Activated T-cell treated with anti-CD3 and anti-CD28 coated beads for 1 hour (primary cell): ENCODE data around the gene NODAL.

Experiments
- DNase-seq: peaks from one replicate; pipeline ENCODE4 v3.0.0-alpha.2; 2020; ENCODE audit warnings: low read depth

The NODAL gene

DNA sequence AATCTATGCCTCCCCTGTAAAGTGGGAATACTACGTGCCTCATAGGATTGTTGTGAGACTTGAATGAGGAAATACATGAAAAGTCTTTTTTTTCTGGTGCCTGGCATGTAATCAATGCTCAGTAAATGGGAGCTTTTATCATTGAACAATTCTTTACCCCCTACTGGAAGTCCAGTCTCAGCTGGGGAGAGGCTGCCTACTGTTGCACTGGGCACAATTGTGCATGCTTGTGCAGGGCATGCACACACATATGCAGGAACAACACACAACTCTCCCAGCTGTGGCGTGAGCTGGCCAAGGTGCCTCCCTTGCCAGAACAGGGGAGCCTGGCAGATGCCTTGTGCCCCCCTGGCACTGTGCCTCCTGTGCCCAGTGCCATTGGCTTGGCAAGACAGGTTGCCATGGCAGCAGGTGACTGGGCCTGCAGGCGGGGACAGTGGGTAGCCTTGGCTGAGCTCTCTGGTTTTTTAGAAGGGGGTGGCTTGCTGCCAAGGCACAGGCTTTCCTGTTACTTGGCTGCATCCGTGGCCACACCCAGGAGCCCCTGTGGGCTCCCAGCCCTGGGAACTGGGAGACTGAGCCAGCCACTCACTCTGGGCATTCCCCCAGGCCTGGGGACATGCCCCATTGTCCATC, 21.0 kb upstream of the NODAL start:
- DNase-seq, result no peak

DNA sequence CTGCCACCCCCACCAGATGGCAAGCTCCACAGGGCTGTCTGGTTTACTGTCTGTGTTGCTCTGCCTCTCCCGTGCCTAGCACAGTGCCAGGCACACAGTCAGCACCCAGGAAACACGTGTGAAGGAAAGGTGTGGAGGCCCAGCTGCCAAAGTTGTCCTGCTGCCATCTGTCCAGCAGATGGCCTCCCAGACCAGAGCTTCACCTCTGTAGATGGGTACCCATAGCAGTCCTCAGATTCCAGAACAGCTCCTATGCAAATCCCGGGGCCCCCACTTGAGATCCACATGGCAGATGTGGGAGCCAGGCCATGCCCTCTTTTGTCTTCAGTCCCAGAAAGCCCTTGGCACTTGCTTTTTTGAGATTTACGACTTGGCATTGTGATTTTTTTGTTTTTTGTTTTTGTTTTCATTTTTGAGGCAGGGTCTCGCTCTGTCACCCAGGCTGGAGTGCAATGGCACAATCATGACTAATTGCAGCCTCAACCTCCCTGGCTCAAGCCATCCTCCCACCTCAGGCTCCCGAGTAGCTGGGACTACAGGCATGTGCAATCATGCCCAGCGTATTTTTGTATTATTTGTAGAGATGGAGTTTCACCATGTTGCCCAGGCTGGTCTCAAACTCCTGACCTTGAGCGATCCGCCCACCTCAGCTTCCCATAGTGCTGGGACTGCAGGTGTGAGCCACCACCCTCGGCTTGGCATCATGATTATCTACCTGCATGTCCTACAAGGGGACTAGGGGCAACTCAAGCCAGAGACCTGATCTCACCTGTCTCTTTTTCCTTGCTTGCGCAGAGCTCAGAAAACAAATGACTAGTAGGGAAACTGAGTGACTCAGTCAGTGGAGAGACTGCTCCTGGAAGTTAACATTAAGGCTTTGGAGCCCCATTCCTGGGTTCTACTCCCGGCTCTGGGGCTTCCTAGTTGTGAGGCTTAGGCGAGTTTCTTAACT, 20.2 kb upstream of the NODAL start:
- no peak for DNase-seq

DNA sequence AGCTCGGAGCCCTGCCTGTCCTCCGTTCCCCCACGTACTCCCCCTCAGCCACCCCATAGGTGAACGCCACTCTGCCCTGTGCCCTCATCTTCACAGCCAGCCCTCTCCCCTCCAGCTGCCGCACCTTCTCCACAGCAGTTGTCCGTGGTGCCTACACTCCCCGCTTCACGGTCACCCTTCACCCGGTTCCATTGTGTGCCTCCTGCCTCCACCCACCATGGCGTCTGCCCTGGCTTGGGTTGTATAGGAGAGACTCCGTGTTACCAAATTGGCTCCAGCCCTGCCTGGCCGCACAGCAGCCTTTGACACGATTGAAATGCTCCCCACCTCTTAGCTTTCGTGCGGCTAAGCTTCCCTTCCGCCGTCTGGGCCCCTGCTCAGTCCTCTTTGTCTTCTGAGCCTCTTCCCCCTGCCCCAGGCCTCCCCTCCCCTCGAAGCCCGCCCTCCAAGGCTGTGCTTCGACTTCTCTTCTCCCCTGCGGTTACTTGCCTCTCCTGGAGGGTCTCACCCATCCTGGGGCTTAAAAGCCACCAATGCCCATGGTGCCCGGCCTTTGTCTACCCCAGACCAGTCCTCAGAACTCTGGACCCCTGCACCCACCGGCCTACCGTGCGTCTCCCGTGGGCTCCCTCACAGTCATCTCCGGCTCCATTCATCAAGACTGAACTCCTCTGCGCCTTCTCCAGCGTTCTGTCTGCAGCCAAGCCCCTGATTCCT, 18.5 kb upstream of the NODAL start:
- DNase-seq, result no peak

DNA sequence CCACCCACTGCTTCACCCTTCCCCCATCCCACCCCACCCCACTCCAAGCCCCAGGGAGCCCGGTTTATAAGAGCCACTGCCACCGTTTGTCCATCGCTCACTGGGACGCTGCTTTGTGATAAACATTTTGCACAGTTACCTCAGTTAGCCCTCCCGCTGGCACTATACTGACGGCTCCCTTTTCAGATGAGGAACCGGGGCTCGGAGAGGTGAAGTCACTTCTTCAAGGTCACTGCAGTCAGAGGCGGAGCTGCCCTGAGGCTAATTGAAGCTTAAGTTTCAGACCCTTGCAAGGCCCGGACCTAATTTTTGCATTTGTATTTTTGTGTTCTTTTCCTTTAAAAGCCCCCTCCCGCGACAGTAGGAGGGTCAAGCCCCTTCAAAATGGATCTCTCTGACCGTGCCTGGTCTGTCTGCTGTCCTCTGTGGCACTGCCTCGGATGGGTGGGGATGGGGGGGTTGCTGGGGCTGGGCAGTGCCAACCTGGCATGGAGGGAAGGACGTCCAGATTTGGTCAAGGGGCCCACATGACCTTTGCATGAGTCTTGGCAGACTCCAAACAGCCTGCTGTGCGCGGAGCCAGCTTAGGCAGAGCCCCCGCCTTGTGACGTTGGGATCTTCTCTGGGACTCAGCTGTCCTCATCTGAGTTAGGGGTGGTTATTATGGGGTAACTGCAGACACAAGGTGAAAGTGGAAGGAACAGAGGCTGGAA, 17.7 kb upstream of the NODAL start:
- no peak for DNase-seq

DNA sequence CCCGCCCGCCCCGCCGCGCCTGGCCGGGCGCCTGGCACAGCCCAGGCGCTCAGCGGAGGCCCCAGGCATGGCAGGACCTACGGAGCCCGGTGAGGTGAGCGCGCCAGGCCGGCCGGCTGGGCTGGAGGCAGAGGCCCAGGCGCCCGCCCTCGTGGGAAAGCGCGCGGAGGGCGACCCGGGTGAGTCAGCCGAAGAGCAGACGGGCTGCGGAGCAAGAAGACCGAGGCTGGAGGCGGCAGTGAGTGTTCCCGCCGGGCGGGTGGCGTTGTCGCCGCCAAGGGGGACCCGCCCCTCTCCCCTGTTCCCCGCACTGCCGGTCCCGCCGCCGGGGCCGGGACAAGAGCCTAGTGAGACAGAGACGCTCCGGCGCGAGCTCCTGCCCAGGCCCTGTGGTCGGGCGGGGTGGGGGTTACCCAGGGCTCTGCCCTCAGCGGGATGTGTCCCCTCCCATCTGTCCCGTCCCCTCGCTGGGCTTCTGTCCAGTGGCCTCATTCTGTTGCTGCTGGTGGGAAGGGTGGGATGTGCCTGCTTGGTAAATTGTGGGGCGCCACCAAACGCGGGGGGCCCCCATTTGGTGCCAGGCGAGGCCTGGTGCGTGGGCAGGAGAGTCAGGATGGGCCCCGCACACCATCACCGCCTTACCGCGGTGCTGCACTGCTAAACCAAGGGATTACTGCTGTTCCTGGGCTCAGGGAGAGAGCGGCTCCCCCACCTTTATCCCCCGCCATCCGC, 17.0 kb upstream of the NODAL start:
- peak; percentile 23 for DNase-seq

DNA sequence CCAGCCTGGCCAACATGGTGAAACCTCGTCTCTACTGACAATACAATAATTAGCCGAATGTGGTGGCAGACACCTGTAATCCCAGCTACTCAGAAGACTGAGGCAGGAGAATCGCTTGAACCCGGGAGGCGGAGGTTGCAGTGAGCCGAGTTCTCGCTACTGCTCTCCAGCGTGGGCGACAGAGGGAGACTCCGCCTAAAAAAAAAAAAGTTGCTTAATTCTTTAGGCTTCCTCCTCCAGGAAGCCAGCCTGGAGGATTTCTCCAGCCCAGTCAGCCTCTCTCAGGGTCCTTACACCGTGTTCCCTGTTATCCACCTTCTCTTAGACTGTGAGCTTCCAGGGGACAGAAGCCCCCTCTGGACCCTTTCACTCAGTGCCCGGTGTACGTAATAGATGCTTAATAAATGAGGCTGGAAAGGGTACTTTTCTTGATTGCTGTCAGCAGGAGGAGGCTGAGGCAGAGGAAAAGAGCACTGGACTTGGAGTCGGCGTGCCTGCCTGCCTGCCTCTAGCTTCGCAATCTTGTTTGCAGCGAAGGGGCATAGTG, 16.4 kb upstream of the NODAL start:
- no peak for DNase-seq

DNA sequence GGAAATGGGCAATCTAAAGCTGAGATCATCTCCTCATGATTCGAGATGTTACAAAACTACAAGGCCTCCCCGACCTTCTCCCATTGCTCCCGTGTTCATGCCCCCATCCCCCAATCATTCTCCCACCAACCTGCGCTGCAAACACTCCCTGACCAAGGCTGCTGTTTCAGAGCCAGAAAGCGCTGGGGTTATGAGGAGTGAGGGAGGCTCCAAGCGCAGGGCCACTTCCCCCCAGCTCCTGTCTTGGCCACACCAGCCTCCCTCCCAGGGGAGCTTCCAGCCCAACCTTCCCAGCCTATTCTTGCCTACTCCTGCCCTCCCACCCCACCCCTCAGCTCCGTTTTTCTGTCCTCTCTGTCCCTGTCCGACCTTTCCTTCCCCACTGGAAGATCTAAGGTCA, 14.7 kb upstream of the NODAL start:
- DNase-seq, result no peak

DNA sequence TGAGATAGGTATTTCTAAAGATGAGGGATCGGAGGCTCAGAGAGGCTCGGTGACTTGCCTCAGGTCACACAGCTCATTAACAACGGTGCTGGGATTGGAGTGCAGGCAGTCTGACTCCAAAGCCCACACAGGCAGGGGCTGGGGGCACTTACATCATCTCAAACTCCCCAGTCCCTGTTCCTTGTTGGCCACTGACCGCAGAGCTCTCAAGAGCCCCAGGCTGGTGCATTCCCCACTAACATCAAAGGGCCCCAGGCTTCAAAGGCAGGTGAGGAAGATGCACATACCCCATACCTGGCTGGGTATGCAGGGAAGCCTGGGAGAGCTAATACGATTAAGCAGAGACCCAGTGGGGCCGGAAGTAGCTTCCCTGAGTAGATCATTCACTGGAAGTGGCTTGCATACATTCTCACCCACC, 13.7 kb upstream of the NODAL start:
- no peak for DNase-seq

DNA sequence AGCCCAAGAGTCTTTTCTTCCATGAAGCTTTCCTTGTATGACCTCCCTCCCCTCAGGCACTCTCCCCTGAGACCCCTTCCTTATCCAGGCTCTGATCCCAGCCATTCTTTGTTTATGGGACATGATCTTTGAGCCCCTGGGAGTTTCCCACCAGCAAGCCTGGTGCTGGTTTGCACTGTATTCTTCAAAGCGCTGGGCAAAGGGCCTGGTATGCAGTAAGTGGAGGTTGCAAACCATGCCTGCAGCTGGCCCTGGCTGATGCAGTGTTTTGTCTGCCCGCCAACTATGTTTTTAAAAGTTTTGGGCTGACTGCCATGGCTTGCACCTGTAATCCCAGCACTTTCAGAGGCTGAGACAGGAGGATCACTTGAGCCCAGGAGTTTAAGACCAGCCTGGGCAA, 6.8 kb upstream of the NODAL start:
- DNase-seq, result no peak

DNA sequence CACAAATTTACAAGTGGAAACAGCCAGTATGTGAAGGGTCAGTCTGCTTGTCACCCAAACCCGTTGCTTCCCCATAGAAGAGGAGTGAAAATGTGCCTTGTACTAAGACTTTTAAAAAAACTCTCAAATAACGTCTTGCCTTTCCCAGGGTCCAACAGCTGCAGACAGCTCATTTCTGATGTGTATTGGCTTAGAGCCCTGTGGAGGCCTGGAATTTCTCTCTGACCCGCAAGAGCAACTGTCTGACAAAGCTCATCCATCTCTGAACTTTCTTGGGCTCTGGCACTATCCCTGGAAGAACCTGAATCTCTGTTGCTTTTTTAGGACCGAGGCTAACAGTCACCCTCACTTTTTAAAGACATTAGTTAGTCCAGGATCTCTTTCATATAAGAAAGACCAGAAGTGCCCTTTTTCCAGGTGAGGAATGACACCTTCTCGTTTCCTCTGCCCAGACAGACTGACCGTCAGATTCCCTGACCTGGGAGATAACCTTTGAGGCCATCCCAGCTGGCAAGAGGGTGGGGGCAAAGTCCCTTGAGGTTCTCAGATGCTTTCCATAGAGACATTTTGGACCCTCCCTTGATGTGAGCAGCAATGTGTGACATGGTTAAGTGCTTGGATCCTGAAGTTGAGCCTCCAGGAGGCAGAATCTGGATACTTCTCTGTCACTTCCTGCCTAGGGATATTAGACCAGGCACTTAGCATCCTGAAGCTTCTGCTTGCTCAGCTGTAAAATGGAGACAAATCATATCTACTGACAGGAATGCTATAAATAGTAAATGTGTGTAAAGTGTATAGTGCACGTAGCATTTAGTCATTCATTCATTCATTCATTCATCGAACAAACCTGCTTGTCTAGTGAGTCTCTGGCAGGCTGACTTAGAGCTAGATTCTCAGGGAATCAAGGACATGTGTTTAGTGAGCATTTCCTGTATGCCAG, 4.5 kb upstream of the NODAL start:
- no peak for DNase-seq

DNA sequence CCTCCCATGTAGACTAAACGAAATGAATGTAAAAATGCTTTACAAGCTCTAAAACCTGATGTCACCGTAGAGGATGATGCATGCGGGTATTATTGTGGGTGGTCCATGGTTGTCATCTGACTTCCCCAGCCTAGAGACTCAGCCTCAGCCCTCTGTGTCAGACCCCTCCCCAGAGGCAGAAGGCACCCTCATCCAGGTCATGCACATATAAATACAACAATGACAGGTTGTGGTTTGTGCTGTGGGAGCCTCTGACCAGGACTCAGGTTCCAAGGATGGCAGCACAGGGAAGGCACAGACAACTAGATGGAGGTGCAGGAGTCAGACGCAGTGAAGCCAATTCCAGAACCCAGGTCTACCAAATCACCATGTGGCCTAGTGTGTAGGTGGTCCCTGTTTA, 3.3 kb upstream of the NODAL start:
- no peak for DNase-seq

DNA sequence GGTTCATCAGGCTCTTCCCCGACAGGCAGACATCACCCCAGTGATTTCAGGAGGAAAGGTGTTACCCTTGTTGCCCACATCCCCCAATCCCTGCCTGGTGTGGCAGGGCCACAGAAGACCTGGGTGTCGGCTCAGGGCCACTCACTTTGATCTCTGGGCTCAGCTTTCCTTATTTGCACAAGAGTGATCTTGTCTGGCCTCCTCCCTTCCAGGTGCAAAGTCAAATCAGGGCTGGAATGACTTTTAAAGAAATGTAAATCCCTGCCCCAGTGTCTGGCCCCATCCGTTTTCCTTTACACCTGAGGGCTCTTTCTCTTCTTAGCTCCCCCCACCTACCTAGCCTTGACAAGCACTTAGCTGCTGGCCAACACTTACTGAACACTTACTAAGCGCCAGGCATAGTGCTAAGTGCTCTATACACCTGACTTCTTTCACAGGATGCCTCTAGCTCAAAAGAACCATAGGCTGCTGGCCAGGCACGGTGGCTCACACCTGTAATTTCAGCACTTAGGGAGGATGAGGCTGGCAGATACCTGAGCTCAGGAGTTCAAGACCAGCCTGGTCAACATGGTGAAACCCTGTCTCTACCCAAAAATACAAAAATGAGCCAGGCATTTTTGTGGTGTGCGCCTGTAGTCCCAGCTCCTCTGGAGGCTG, 979 bp upstream of the NODAL start:
- DNase-seq, result no peak

DNA sequence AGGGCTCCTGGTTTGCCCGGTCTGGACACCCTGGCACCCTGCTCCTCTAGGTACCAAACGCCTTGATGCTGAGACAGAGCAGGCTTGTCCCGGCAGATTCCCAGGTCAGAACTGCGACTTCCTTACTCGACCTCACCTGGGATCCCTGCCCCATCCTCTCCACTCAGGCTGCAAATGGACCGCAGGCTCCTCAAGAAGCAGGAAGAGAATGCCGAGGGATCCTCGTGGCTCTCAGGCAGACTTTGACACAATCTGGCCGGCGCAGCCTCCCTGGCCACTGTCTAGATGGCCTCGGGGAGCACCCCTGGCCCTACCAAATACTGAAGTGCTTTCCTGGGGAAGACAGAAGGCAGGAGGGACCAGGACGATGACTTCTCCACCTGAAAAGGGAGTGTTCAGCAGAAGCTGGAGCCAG, 421 bp upstream of the NODAL start:
- DNase-seq, result no peak

DNA sequence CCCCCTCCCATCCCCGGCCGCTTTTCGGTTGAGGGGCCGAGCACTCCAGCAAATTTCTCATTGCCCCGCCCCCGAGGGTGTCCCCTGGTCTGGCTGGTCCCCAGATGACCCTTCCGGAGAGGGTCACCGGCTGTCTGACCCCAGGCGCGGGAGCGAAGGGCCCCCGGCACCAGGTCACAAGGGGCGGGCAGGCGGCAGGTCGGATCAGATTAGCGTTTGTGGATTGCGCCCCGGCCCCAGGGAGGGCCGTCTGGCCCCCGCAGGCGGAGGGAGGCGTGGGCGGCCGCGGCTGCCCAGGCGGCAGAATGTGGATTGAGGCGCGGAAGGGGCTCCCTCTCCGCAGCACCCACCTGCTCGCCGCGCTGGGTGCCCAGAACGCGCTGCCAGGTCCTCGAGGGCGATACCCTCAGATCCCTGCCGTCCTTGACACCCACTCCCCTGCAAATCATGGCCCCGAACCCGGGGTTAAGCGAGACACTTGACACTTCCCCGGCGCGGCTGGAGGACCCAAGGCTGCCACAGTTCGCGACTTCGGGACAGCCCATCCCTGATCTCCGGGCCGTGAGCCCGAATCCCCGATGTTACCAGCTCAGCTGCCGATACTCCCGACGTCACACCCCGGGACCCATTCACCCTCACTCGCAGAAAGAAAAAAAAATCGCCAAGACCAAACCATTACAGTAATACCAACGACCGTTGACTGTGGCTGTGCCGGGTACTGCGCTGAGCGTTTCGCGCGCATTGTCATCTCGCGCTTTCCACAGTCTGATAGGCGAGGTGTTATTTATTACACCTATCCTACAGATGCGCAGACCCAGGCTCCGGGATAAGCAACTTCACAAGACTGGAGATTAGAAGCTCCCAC, 953 bp downstream of the NODAL start:
- DNase-seq, result no peak

DNA sequence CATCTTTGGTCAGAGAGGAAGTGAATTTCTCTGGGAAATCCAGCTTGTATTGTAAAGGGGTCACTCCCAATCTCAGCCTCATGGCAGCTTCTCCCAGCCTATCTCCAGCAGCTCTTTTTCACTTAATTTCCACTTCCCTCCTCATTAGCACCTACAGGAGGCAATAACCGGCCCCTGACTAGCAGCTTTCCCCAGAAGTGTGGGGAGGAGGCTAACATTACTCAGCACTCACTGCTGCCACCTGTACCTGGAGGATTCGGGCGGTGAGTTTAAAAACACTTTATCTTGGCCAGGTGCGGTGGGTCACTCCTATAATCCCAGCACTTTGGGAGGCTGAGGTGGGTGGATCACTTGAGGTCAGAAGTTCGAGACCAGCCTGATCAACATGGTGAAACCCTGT, 3.8 kb downstream of the NODAL start:
- no peak for DNase-seq

DNA sequence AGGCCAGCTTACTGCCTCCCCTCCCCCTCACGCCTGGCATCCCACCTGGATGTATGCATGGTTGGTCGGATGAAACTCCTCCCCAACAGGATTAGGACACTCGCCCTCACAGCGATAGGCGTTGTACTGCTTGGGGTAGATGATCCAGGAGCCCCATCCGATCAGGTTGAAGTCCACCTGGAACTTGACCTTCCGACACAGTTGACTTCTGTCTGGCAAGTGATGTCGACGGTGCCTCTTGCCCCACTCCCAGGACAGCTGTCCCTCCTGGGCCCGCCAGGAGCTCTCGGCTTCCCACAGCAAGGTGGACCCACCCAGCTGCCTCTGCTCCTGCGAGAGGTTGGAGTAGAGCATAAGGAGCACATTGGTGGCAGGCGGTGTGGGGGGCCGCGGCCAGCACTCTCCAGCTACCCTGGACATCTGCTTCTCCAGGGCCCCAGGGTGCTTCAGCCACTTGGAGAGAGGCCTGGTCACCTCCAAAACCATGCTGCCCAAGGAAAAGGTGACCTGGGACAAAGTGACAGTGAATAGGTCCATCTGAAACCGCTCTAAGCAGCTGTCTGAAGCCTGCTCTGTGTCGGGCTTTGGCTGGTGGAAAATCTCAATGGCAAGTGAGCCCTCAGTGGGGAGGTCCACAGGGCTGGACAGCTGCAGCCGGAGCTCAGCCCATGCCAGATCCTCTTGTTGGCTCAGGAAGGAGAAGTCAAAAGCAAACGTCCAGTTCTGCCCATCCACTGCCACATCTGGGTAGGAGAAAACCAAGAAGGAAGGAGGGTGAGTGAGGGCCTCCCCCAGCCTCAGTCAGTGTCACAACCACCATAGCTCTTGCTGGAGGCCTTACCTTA, 6.0 kb downstream of the NODAL start:
- DNase-seq, result no peak

DNA sequence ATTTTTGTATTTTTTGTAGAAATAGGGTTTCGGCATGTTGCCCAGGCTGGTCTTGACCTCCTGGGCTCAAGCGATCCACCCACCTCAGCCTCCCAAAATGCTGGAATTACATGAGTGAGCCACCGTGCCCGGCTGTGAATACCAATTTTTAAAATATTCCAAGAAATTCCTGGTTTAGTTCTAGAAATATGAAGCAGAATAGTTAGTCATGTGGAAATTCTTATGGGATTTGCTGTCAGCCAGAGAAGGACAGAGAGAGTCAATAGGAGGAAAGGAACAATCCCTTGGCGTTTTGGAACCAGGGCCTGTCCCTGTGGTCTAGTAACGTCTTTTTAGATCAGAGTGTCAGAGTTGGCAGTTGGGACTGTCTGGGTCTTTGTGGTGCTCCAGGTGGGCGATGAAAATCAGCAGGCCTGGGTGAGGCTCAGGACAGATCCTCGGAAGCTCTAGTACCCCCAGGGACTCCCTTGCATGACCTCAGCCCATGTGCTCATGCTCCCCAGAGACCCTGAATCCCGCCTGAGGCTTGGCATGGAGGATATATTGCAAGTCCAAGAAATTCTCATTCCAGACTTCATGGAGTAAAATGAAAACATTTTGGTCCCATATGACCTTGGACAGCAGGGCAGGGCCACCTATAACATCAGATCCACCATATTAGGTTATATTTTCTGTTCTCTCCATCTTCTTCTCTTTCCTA, 7.8 kb downstream of the NODAL start:
- DNase-seq, result no peak
